GM18507 (cell line): ENCODE measurements around the gene CCDC192.
A peak's percentile ranks its signal among the peaks of the same experiment; 100 is the strongest.
"Not testable (repeated sequence)": the region's sequence is repeated elsewhere in the genome, so short reads cannot be mapped to it uniquely, and the experiment has no call there.

Experiments
- DNase-seq: peaks from one replicate; pipeline ENCODE4 v3.0.0; 2011; ENCODE audit warnings: low read depth; ENCODE audit not compliant: insufficient read length; ENCODE audit errors: extremely low spot score
- FAIRE-seq: peaks from 2 replicates; lab custom pipeline; 2011; peaks lifted over from hg19 to GRCh38; lab: Jason Lieb, UNC

Gene CCDC192

DNA sequence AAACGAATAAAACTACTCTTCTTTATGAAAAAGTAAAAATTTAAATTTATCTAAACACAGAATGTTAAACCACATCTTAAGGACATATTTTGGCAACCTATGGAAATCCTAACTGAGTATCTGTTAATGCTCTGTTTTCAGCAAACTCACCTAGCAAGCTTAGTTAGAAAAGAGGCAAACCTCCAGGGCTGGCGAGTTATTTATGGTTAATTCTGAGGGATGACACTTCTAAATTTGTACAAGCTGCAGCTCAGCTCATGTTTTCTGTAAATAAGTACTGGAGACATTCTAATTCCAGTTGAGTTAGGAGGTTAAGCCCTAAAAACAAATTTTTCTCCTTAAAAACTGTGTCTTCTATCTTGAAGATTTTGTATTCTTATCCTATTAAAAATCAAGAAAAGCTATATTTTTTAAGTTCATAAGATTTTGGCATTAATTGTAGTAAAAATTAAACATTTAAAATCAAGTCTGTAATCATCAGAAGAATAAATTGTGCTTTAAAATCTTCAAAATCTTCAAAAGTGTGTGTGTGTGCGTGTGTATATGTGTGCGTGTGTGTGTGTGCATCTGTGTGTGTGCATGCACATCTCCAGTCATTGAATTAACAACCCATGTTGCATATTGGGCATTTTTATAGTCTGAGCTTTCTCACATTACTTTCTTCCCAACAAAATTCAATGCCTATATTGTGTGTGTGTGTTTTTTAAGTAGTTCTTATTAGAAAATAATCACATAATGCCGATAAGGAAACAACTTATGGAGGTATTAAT is 127.8 kb downstream of the CCDC192 start:
- FAIRE-seq (no peak), DNase-seq (no peak)

DNA sequence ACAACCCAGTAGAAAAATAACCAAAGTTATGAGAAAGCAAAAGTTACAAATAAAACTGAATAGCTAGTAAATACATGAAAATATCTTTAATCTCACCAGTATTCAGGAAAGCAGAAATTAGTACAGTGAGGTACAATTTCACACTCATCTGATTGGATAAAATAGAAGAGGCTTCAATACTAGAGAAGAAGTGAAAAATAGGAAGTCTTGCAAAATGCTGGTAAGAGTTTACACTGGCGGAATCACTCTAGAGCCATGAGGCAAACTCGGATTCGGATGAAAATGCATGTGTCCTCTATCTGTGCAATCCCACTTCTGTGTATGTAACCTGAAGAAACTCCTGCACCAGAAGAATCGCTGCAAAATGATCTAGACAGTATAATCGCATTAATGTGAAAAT is 128.9 kb downstream of the CCDC192 start:
- no peak for DNase-seq
- FAIRE-seq = no peak

DNA sequence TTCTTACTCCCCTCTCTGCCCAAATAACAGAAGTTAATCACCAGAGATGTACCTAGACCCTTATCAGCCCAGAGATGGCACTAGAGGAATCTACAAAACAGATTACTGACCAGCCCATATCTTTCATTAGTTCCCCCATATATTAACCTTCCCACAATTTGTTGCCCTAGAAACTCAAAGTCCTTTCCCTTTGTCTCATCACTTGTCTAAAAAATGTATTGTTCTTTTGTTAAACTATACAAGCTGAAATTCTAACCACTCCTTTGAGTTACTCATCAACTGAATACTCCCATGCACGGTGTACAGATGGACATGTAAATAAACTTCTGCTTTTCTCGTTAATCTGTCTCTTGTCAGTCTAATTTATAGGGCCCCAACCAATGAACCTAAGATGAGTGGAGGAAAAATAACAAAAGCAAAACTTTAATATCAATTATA is 130.9 kb downstream of the CCDC192 start:
- DNase-seq (no peak), FAIRE-seq (peak; percentile 77)

DNA sequence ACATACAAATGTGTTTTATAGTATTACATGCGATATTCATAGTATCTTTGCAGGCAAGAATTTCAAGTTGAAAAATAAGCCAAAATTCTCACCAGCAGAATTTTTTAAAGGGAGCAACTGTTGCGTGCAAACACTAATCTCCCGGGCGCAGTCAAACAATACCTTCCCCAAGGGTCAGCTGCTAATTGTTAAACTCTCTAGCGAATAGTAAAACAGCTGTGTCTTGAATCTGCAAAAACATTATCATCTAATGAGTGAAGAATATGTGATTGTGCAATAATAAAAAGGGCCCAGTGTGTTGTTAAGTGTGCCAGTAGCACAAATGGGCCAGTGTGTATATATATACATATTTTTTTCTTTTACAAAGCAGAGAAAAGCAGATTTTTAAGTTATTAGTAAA is 131.4 kb downstream of the CCDC192 start:
- DNase-seq (no peak), FAIRE-seq (peak; percentile 21)

DNA sequence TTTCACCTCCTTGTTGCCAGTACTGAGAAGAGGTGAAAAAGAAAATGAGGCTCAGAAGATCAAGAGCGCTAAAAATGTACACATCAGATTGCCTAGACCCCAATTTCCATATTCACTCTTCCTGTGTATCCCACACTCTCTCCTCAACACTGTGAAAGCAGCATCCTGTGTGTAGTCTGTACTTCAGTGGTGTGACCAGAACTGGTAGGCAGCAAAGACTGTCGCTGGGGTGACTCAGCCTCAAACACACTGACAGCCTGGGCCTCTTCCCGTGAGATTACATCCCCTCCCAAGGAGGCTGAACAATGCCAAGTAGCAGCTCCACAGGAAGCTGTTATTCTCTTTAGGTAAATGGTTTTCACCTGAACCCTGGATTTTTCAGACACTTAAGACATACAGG is 135.5 kb downstream of the CCDC192 start:
- DNase-seq (no peak), FAIRE-seq (peak; percentile 46)

DNA sequence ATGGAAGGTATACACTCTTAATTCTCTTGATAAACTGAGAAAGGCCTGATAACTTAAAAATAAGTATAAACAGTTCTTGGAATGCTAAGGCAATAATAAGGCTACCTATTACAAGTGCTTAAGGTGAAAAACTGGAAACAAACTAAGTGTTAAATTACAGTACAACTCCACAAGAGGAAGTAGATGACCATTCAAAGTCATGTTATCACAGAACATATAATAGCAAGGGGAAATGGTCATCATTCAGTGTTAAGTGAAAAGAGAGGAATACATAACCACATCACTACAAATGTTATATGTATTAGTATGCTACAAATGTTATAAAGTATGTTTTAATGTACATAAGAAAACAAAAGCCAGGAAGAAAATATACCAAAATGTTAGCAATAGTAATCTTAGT is 135.9 kb downstream of the CCDC192 start:
- no peak for DNase-seq
- peak; percentile 35 for FAIRE-seq

DNA sequence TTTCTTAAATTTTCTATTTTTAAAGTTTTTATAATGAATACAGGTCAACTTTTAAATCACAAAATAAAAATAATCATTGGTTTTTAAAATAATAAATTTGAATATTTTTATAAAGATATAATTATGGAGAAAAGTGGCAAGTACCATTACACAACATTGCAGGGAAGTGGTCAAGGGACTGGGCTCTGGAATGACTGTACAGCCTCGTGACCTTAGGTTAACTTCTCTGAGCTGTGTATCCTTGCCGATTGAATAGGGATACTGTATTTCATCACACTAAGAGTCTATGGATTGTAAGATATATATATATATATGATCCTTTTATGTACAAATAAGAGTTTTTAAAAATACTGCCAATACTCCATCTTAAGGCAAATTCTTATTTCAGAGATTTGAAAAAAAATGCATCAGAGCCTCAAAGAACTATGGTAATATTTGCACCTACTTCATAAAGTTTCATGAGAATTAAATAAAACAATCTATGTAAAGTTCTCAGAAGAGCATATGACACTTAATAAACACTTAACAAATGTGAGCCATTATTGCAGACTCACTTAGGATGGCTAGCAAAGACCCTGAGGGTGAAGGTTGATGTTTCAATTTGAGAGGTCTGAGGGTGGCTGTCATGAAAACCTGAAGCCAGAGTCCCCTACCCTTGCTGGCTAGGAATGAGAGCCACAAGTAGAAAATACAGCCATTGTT is 136.5 kb downstream of the CCDC192 start:
- FAIRE-seq (peak; percentile 42), DNase-seq (no peak)

DNA sequence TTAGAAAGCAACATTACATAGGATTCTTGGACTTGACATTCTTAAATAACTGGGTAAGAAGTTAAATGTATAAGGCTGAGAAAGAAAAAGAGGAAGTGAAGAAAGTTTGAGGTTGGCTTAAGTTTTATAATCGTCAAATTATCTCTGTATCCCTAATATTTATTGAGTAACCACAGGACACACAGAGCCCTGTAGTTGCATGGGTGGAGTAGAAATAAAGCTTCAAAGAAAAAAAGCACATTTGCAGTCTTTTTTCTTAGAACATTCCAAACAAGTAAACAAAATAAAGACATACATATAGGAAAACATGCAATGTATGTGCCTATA is 137.0 kb downstream of the CCDC192 start:
- peak; percentile 47 for FAIRE-seq
- DNase-seq = no peak

DNA sequence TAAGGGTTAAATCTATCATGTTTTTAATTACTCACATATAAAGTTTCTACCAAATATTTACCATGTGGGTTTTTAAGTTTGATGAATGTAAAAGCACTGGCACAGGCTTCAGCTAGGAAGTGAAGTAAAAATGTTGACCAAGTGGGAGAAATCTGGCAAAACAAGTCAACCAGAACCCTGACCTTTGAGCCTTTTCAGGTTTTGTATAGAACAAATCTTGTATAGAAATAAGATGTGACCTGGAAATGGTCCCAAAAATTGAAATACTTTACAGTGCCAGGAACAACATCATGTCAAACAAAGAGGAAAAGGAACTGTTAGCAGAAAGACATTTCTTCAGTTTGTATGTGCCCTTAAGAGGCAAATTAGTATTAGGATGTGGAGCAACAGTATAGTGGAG is 137.6 kb downstream of the CCDC192 start:
- no peak for DNase-seq
- FAIRE-seq = peak; percentile 31

DNA sequence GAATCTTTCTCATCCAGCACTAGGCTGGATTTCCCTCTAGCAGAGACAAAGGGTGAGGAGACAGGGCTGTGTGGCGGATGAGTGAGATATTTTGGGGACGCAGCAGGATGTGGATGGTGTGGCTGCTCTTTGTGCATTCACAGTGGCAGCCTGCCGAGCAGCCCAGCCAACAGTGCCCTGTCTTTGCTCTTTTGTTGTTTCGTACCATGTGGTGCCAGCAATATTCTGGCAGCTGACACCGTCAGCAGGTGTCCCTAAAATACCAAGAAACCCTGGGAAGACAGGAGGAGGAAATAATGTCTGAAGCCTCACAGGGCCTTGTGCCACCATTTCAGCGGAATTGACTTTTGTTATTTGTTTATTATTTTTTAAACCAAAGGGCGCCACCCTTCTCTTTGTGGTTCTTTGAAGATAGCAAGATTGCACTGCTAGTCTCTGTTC is 141.4 kb downstream of the CCDC192 start:
- FAIRE-seq = no peak

DNA sequence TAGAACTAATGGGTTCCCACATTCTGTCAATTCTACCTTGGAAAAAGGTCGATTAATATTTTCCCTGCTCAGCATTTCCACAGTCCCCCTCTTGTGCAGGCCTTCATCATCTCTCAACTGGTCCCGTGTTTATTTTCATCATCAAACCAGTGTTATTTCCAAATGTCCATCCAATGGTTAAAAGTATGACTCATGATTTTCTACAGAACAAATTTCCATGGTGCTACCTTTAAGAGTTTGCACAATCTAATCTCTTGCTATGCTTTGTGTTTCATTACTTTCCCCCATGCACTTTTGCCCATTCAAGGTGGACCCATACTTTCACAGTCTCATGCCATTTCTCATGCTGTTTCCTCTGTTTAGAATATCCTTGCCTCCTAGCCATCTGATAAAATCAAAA is 143.7 kb downstream of the CCDC192 start:
- no peak for DNase-seq
- no peak for FAIRE-seq

More for the DNA sequence above, 141.4 kb downstream of the CCDC192 start:
- DNase-seq = no peak

DNA sequence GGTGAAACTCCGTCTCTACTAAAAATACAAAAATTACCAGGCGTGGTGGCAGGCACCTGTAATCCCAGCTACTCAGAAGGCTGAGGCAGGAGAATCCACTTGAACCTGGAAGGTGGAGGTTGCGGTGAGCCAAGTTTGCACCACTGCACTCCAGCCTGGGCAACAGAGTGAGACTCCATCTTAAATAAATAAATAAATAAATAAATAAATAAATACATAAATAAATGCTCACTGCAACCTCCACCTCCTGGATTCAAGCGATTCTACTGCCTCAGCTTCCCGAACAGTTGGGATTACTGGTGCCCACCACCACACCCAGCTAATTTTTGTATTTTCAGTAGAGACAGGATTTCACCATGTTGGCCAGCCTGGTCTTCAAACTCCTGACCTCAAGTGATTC is 144.4 kb downstream of the CCDC192 start:
- FAIRE-seq, DNase-seq: not testable (repeated sequence)

DNA sequence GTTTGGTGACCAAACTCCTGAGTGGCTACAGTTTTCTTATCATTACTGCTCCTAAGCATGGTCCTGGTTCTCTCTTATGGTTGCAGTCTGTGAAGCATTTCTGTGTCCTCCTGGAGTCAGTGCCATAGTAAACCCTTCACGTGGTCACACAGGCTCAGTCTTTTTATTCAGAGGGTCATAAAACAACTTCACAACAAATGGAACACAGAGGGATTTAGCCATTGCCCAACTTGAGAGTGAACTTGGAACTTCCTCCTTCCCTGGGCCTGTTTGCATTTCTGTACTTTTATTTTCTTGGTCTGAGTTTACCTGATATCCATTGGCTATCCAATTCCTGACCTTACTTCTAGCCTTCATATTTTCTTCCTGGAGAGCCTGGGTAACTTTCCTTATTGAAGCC is 144.9 kb downstream of the CCDC192 start:
- no peak for FAIRE-seq
- no peak for DNase-seq

DNA sequence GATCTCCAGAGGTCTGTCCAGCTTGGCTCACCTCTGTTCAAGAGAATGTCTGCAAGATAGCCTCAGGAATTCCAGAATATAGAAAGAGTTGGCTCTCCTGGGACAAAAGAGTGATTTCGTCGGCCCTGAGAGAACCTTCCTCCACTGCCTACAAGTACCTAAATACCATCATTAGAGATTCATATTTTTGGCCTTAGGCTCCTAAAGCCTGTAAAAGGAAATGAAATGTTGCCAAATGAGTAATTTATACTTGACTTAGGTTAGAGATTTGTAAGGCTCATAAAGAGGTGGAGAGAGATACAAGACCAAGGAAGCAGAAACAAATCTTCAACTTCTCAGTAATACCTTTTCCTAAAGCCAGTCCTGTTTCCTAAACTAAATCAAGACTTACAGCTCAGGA is 146.2 kb downstream of the CCDC192 start:
- no peak for FAIRE-seq
- no peak for DNase-seq

DNA sequence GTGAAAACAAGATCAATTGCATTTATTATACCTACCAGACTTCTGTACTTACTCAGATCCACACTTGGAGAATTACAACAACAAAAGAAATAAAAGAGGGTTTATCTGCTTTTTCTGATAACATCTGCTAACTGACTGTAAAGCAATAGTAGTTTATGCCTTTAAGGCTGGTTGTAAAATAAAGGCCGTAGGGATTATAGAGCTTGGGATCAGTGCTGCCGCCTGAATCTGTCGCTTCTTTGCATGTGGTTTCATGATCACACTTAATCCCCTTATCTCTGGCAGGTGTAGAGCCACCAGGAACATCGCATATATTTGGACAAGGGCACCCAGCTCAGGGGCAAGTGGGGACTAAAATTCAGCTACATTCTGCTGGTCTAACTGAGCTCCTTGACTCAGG is 146.7 kb downstream of the CCDC192 start:
- FAIRE-seq = no peak
- DNase-seq = no peak

DNA sequence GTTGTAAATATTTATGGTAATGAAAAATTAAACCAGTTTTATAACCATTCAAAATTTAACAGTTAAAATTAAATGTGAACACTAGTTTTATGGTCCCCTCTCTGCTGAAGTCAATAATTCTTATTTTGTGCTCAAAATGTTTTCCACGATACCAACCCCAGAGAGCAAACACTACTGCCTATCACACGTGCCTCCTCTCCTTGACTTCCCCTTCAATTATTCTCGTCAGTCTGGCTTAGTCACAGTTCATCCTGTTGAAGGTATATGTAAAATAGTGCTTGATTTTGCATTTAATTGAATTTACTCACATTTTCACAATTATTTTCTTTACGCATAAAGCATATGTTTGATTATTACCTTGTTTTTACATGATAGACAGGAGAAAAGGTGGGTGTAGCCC is 148.8 kb downstream of the CCDC192 start:
- FAIRE-seq (no peak), DNase-seq (no peak)

DNA sequence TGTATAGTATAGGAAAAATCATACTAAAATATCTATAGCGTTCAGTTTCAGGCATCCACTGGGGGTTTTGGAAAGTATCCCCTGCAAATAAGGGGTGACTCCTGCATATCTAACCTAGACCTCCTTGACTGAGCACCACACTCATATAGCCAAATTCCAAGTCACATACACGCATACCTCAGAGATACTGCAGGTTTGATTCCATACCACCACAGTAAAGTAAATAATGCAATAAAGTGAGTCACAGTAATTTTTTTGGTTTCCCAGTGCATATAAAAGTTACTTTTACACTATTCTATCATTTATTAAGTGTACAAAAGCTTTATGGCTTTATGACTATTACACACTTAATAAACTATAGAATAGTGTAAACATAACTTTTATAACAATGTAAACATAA is 151.3 kb downstream of the CCDC192 start:
- no peak for FAIRE-seq
- no peak for DNase-seq

DNA sequence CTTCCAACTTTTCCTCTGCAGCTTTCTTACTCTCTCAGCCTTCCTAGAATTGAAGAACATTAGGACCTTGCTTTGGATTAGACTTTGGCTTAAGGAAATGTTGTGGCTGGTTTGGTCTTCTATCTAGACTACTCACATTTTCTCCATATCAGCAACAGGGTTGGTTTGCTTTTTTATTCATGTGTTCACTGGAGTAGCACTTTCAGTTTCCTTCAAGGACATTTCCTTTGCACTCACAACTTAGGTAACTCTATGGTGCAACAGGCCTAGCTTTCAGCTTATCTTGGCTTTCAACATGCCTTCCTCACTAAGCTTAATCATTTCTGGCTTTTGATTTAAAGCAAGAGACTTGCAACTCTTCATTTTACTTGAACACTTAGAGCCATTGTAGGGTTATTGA is 153.1 kb downstream of the CCDC192 start:
- DNase-seq (no peak), FAIRE-seq (peak; percentile 80)

DNA sequence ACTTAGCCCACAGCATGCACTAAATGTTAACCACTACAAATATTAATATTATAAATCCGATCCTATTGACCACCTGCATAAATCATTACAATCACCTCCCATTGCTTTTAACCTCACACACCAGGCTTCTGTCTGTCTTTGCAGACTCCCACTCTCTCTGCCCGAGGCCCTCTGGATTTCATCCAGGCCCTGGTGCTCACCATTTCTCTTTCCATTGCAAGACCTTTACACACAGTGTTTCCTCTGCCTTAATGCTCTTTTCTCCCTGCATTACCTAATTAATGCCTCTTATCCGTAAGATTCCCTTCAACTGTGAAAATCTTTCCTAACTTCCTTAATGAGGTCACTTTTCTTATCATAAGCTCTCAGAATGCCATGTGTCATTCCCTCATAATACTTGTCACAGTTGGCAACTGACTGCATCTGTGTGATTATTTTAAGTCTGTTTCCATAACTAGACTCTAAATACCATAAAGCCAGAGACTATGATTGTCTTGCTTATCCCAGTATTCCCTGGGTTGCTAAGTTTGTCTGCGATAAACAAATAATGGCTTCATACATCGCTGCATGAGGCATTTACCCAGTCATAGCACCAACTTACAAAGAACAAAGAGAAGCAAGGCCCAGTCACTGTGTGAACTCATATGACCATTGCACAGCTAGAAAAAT is 155.1 kb downstream of the CCDC192 start:
- no peak for DNase-seq
- no peak for FAIRE-seq

DNA sequence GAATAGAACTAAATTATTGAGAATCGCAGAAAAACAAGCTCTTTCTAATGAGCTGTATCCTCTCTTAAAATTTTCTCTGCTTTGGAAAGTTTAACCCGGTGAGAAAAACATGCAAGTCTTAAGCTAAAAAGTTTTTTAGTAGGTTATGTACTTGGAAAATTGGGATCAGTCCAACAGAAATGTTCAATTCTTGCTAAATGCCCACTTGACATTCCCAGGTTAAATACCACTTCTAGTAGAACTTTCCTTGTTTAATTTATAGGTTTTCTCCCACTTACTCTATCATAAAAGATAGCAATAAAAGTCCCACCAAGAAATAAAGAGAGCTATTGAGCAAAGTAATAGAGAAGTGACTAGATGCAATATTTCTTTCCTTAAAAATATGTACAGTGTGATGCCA is 157.1 kb downstream of the CCDC192 start:
- DNase-seq = no peak

DNA sequence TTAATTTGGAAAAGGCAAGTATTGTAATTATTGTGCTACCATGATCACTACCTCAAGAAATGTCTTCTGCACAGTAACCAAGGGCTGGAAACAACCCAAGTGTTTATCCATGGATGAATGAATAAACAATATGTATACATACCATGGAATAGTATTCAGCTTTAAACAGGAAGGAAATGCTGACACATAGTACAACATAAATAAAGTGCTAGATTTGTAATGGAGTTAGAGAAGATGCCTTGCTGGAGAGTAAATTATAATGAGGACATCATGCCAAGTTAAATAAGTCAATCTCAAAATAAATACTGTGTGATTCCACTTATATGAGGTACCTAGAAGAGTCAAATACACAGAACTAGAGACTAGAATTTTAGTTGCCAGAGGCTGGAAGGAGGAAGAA is 160.0 kb downstream of the CCDC192 start:
- DNase-seq (no peak), FAIRE-seq (no peak)

More for the DNA sequence above, 157.1 kb downstream of the CCDC192 start:
- FAIRE-seq = no peak
